Measurements from ENCODE around the gene NANP. TPM values are rescaled to one million over a fixed set of nuclear protein-coding genes. Genes with fewer than 3 reads are reported as not detected.
"Not testable (repeated sequence)": the region's sequence is repeated elsewhere in the genome, so short reads cannot be mapped to it uniquely, and the experiment has no call there.

The NANP gene
- total RNA-seq, 1 experiment from 2014 or later, result 7.3 TPM

- H3K4me3 ChIP-seq (replicated peaks in 1 of 2; ENCODE audit: low read depth in 1 of 2, low read length in 2 of 2); H3K4me2 ChIP-seq (ENCODE audit: low read length); H3K27ac ChIP-seq (ENCODE audit: low read depth, low read length); ATAC-seq; H3K9me2 ChIP-seq (ENCODE audit: insufficient read depth); H3K4me1 ChIP-seq (ENCODE audit: control insufficient read depth in 1 of 2, insufficient read depth in 2 of 2, low read length in 2 of 2); CTCF ChIA-PET; DNase-seq (ENCODE audit: low read depth, low spot score); H3K9ac ChIP-seq (ENCODE audit: low read length); H3K27me3 ChIP-seq (ENCODE audit: insufficient read depth, low read length); H3K36me3 ChIP-seq (ENCODE audit: control insufficient read depth in 1 of 2, insufficient read depth in 2 of 2, low read length in 2 of 2); RAD21 ChIA-PET (ENCODE audit: low non-redundant PET in 1 of 2, low total read pairs in 2 of 2, uncharacterized antibody in 2 of 2, unreplicated experiment in 2 of 2); intact Hi-C loops (cut with micrococcal nuclease); H4K20me1 ChIP-seq (ENCODE audit: insufficient read depth); BruUV-seq (replicated peaks); H3K79me2 ChIP-seq (ENCODE audit: insufficient read depth, low read length); H3K9me3 ChIP-seq (ENCODE audit: control insufficient read depth in 1 of 2, insufficient read depth in 1 of 2, low read depth in 1 of 2, low read length in 2 of 2); H2AFZ ChIP-seq (ENCODE audit: low read depth, low read length, poor library complexity, severe bottlenecking): not testable (repeated sequence)
- POLR2A ChIA-PET, result interaction anchor here (0.7 kb wide), 1 partner anchor 16 kb away, joined by 3 read pairs; no protein-coding TSS in a partner anchor
Measured at GRCh38 chr20:25602914-25603309, 20.9 kb downstream of the NANP start.

GRCh38 chr20:25602191-25602913, 21.5 kb downstream of the NANP start:
- not testable (repeated sequence) for ATAC-seq

GRCh38 chr20:25601659-25602058, 22.2 kb downstream of the NANP start:
- TF ChIP-seq ZFX (IDR thresholded peaks at IDR 0.05), result no peak
- no peak for TF ChIP-seq MAX (IDR thresholded peaks at IDR 0.05)
- TF ChIP-seq SIN3A (IDR thresholded peaks at IDR 0.05; ENCODE audit: low read depth), result no peak
- TF ChIP-seq TCF7L2 (IDR thresholded peaks at IDR 0.05; ENCODE audit: borderline replicate concordance, extremely low read depth, insufficient read depth, insufficient read length), result no peak
- no peak for TF ChIP-seq CEBPB (IDR thresholded peaks at IDR 0.05; ENCODE audit: low read depth)
- no peak for TF ChIP-seq POLR2A (IDR thresholded peaks at IDR 0.05; ENCODE audit: borderline replicate concordance, extremely low read depth, insufficient read depth, insufficient read length)
- TF ChIP-seq FOSL1 (IDR thresholded peaks at IDR 0.05; ENCODE audit: low read depth), result no peak
- TF ChIP-seq YY1 (IDR thresholded peaks at IDR 0.05; ENCODE audit: extremely low read depth, insufficient replicate concordance, low read depth, low read length), result no peak
- TF ChIP-seq ZNF274 (IDR thresholded peaks at IDR 0.05; ENCODE audit: low read depth, low read length), result no peak
- no peaks in the 10 kb centered on the region for H3K27me3 ChIP-seq (ENCODE audit: insufficient read depth, low read length)
- intact Hi-C loops (cut with micrococcal nuclease), result no loop called here
- DNase-seq (ENCODE audit: low read depth, low spot score) (no peak), ATAC-seq (no peak)
- H3K9me2 ChIP-seq (ENCODE audit: insufficient read depth), result no peaks in the 10 kb centered on the region
- H3K79me2 ChIP-seq (ENCODE audit: insufficient read depth, low read length), result no peaks in the 10 kb centered on the region
- RAD21 ChIA-PET (ENCODE audit: low non-redundant PET in 1 of 2, low total read pairs in 2 of 2, uncharacterized antibody in 2 of 2, unreplicated experiment in 2 of 2), result no interaction called here
- POLR2A ChIA-PET, result no interaction called here
- CTCF ChIA-PET, result no interaction called here
- H3K4me3 ChIP-seq (replicated peaks in 1 of 2; ENCODE audit: low read depth in 1 of 2, low read length in 2 of 2), result no peak overlapping the region
- no peak overlapping the region for H3K4me2 ChIP-seq (ENCODE audit: low read length)
- no peaks in the 10 kb centered on the region for H3K9me3 ChIP-seq (ENCODE audit: control insufficient read depth in 1 of 2, insufficient read depth in 1 of 2, low read depth in 1 of 2, low read length in 2 of 2)
- no peaks in the 10 kb centered on the region for H3K36me3 ChIP-seq (ENCODE audit: control insufficient read depth in 1 of 2, insufficient read depth in 2 of 2, low read length in 2 of 2)
- no peaks in the 10 kb centered on the region for H4K20me1 ChIP-seq (ENCODE audit: insufficient read depth)
- H3K27ac ChIP-seq (ENCODE audit: low read depth, low read length), result no peak overlapping the region
- BruUV-seq (replicated peaks), result no TSS peak
- no peak overlapping the region for H3K9ac ChIP-seq (ENCODE audit: low read length)
- no peak overlapping the region for H2AFZ ChIP-seq (ENCODE audit: low read depth, low read length, poor library complexity, severe bottlenecking)
- no peaks in the 10 kb centered on the region for H3K4me1 ChIP-seq (ENCODE audit: control insufficient read depth in 1 of 2, insufficient read depth in 2 of 2, low read length in 2 of 2)

More at GRCh38 chr20:25602191-25602913, 21.5 kb downstream of the NANP start:
- H3K9me2 ChIP-seq (ENCODE audit: insufficient read depth); H3K9me3 ChIP-seq (ENCODE audit: control insufficient read depth in 1 of 2, insufficient read depth in 1 of 2, low read depth in 1 of 2, low read length in 2 of 2); H3K4me2 ChIP-seq (ENCODE audit: low read length); H2AFZ ChIP-seq (ENCODE audit: low read depth, low read length, poor library complexity, severe bottlenecking); CTCF ChIA-PET; H3K4me3 ChIP-seq (replicated peaks in 1 of 2; ENCODE audit: low read depth in 1 of 2, low read length in 2 of 2); RAD21 ChIA-PET (ENCODE audit: low non-redundant PET in 1 of 2, low total read pairs in 2 of 2, uncharacterized antibody in 2 of 2, unreplicated experiment in 2 of 2); H3K27me3 ChIP-seq (ENCODE audit: insufficient read depth, low read length); H4K20me1 ChIP-seq (ENCODE audit: insufficient read depth); H3K9ac ChIP-seq (ENCODE audit: low read length); POLR2A ChIA-PET; intact Hi-C loops (cut with micrococcal nuclease); H3K79me2 ChIP-seq (ENCODE audit: insufficient read depth, low read length); DNase-seq (ENCODE audit: low read depth, low spot score); H3K36me3 ChIP-seq (ENCODE audit: control insufficient read depth in 1 of 2, insufficient read depth in 2 of 2, low read length in 2 of 2); BruUV-seq (replicated peaks); H3K27ac ChIP-seq (ENCODE audit: low read depth, low read length); H3K4me1 ChIP-seq (ENCODE audit: control insufficient read depth in 1 of 2, insufficient read depth in 2 of 2, low read length in 2 of 2): not testable (repeated sequence)
